GM12878 (cell line): ENCODE measurements around the gene NRP1. TPM values are rescaled to one million over a fixed set of nuclear protein-coding genes. Genes with fewer than 3 reads are reported as not detected.

ENCODE experiments used
- ATAC-seq: fragments of 200-7000 bp; cut with Tn5 transposase; 3 replicates; pipeline ENCODE4 v1.9.1; 2020; ENCODE audit warnings: mild to moderate bottlenecking, moderate library complexity
- BruUV-seq: library from RNA; stranded (reverse); fragments of 400-500 nt; replicated peaks from 2 replicates; lab custom pipeline; 2021; lab: Mats Ljungman, UMichigan
- CTCF ChIA-PET: fragments of 300-600 bp; sonication (Branson Sonifier 250); formaldehyde crosslinking; extraction: SDS; loops from one replicate; lab custom pipeline; 2021; ENCODE audit warnings: inconsistent platforms; lab: Yijun Ruan, JAX
- POLR2A ChIA-PET: fragments of 350-600 bp; formaldehyde crosslinking; extraction: SDS; loops from one replicate; lab custom pipeline; 2021; ENCODE audit warnings: inconsistent platforms; lab: Charles Lee
- RAD21 ChIA-PET: fragments of 300-600 bp; sonication (Branson Sonifier 250); formaldehyde crosslinking; loops from one replicate; lab custom pipeline; 2023; ENCODE audit warnings: antibody characterized with exemption; ENCODE audit not compliant: unreplicated experiment; lab: Charles Lee
- SMC1A ChIA-PET: fragments of 300-600 bp; sonication (Branson Sonifier 250); formaldehyde crosslinking; loops from one replicate; lab custom pipeline; 2023; ENCODE audit not compliant: unreplicated experiment, uncharacterized antibody; lab: Charles Lee
- DNase-seq: peaks from one replicate; pipeline ENCODE4 v3.0.0-alpha.2; 2011; ENCODE audit warnings: low read depth, low spot score
- FAIRE-seq: peaks from 3 replicates; lab custom pipeline; 2011; peaks lifted over from hg19 to GRCh38; lab: Jason Lieb, UNC
- H2AFZ ChIP-seq: 2 replicates; pipeline ENCODE4 v1.6.0; 2011; ENCODE audit warnings: low read depth, low read length, control low read depth; ENCODE audit not compliant: control insufficient read depth
- H3K27ac ChIP-seq: 2 replicates; pipeline ENCODE4 v1.5.1; 2011; ENCODE audit warnings: control low read depth; ENCODE audit not compliant: control insufficient read depth, insufficient read depth
- H3K27me3 ChIP-seq, 2 experiments: replicated peaks in 1 of 2; 2 replicates each; pipeline versions ENCODE4 v1.6.0 to v1.6.1; 2011; ENCODE audit warnings: low read length in 1 of 2; ENCODE audit not compliant: control insufficient read depth in 2 of 2, insufficient read depth in 2 of 2
- H3K36me3 ChIP-seq, 2 experiments: 2 replicates each; pipeline ENCODE4 v1.5.1; 2011; ENCODE audit warnings: low read length in 1 of 2; ENCODE audit not compliant: control insufficient read depth in 2 of 2, insufficient read depth in 2 of 2
- H3K4me1 ChIP-seq: 2 replicates; pipeline ENCODE4 v1.6.1; 2011; ENCODE audit warnings: mild to moderate bottlenecking, low read length, moderate library complexity, mixed read lengths; ENCODE audit not compliant: control insufficient read depth, insufficient read depth
- H3K4me2 ChIP-seq: 2 replicates; pipeline ENCODE4 v1.6.0; 2011; ENCODE audit warnings: control low read depth; ENCODE audit not compliant: control insufficient read depth, insufficient read depth
- H3K4me3 ChIP-seq: fragments of 200-600 bp; sonication (generic); 2 replicates; pipeline ENCODE4 v1.5.1; 2016
- H3K79me2 ChIP-seq: 2 replicates; pipeline ENCODE4 v1.6.0; 2011; ENCODE audit warnings: low read length; ENCODE audit not compliant: control insufficient read depth, insufficient read depth
- H3K9ac ChIP-seq: 2 replicates; pipeline ENCODE4 v1.8.0; 2011; ENCODE audit warnings: low read length, control low read depth, mixed read lengths; ENCODE audit not compliant: control insufficient read depth, insufficient read depth
- H3K9me3 ChIP-seq: replicated peaks from 3 replicates; pipeline ENCODE4 v1.5.1; 2011; ENCODE audit warnings: mild to moderate bottlenecking, low read length; ENCODE audit not compliant: control insufficient read depth, insufficient read depth
- H4K20me1 ChIP-seq: 2 replicates; pipeline ENCODE4 v1.6.0; 2011; ENCODE audit not compliant: control insufficient read depth, insufficient read depth
- CHD4 ChIP-seq: fragments of 200-600 bp; sonication (generic); IDR thresholded peaks from 2 replicates; pipeline ENCODE4 v1.6.1; 2016; ENCODE audit warnings: mild to moderate bottlenecking
- RB1 ChIP-seq: fragments of 450-650 bp; formaldehyde crosslinking; IDR thresholded peaks from 2 replicates; pipeline ENCODE4 v1.6.1; 2017; ENCODE audit warnings: mild to moderate bottlenecking, borderline replicate concordance
- ZNF207 ChIP-seq: fragments of 450-650 bp; IDR thresholded peaks from 2 replicates; pipeline ENCODE4 v1.6.1; 2014; ENCODE audit warnings: antibody characterized with exemption, mild to moderate bottlenecking, borderline replicate concordance
- WGBS: methylation state at CpG from one replicate; pipeline ENCODE4 v1.1.6; 2016; ENCODE audit warnings: low lambda C conversion rate; ENCODE audit not compliant: insufficient replicate concordance, insufficient coverage; ENCODE audit errors: missing lambda C conversion rate; 5-methylcytosine and 5-hydroxymethylcytosine counted together
- in situ Hi-C: fragments of 300-500 bp; cut with MboI; formaldehyde crosslinking; loops from 9 replicates; pipeline ENCODE4 v1.14.3; 2018; ENCODE audit warnings: mixed read lengths
- intact Hi-C: fragments of 100-400 bp; cut with micrococcal nuclease; formaldehyde crosslinking; loops from one replicate; pipeline ENCODE4 v1.14.2; 2022; ENCODE audit not compliant: unreplicated experiment
- polyA plus RNA-seq, 11 experiments: library from polyadenylated mRNA; depleted of rRNA in 4 of 11; unstranded in 6 of 11; stranded (reverse) in 5 of 11; fragments of >200 nt; fragmentation: Nextera tagmentation in 4 of 11; fragmentation: Illumina TruSeq in 1 of 11; extraction: Ambion mirVana in 4 of 11; extraction: Trizol in 1 of 11; gene quantifications; 1 replicate in 1 of 11; 2 replicates in 10 of 11; pipeline versions ENCODE4 v1.2.1 to v1.2.3, GENCODE V29; 2011 to 2016; ENCODE audit warnings: inconsistent platforms in 2 of 11, missing spikeins in 2 of 11, low read depth in 1 of 11
- total RNA-seq, 4 experiments: library from RNA; depleted of rRNA in 3 of 4; stranded (reverse); fragments of >200 nt in 3 of 4; fragmentation: Illumina TruSeq in 1 of 4; extraction: Trizol in 1 of 4; gene quantifications; 2 replicates each; pipeline versions ENCODE4 v1.2.1 to v1.2.3, GENCODE V29; 2013 to 2021
- TF ChIP-seq, protein P1 (sequence below): fragments of 450-650 bp; formaldehyde crosslinking; IDR thresholded peaks from 2 replicates; pipeline ENCODE4 v1.4.0; 2020; ENCODE audit warnings: mild to moderate bottlenecking, moderate library complexity

NRP1 gene
- total and polyA plus RNA-seq, 10 of the 15 experiments (the other 5 are each of a cell fraction or from before 2014, with no cell fraction given): 0.11 to 12.1 (median 0.52) TPM

- TF ChIP-seq, protein P1, sequence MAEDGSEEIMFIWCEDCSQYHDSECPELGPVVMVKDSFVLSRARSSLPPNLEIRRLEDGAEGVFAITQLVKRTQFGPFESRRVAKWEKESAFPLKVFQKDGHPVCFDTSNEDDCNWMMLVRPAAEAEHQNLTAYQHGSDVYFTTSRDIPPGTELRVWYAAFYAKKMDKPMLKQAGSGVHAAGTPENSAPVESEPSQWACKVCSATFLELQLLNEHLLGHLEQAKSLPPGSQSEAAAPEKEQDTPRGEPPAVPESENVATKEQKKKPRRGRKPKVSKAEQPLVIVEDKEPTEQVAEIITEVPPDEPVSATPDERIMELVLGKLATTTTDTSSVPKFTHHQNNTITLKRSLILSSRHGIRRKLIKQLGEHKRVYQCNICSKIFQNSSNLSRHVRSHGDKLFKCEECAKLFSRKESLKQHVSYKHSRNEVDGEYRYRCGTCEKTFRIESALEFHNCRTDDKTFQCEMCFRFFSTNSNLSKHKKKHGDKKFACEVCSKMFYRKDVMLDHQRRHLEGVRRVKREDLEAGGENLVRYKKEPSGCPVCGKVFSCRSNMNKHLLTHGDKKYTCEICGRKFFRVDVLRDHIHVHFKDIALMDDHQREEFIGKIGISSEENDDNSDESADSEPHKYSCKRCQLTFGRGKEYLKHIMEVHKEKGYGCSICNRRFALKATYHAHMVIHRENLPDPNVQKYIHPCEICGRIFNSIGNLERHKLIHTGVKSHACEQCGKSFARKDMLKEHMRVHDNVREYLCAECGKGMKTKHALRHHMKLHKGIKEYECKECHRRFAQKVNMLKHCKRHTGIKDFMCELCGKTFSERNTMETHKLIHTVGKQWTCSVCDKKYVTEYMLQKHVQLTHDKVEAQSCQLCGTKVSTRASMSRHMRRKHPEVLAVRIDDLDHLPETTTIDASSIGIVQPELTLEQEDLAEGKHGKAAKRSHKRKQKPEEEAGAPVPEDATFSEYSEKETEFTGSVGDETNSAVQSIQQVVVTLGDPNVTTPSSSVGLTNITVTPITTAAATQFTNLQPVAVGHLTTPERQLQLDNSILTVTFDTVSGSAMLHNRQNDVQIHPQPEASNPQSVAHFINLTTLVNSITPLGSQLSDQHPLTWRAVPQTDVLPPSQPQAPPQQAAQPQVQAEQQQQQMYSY (CRISPR knock-in tag): no peak
Measured at GRCh38 chr10:33320288-33320687, 14.2 kb downstream of the NRP1 start (continued).

GRCh38 chr10:33315891-33316290, 18.6 kb downstream of the NRP1 start:
- WGBS: 5% methylated on average over 4 of the region's 4 CpGs
- no peak overlapping the region for H3K4me3 ChIP-seq
- H3K27me3 ChIP-seq: no peaks in the 10 kb centered on the region; a peak in 2 of 4 replicates
- ATAC-seq: no peak
- TF ChIP-seq ZNF207: no peak
- no peak for TF ChIP-seq CHD4
- no peak for TF ChIP-seq RB1
- H3K27ac ChIP-seq: no peak overlapping the region
- no peak overlapping the region for H3K9ac ChIP-seq
- H3K36me3 ChIP-seq: no peaks in the 10 kb centered on the region
- no peak overlapping the region for H3K4me2 ChIP-seq
- intact Hi-C loops (no loop called here), in situ Hi-C loops (no loop called here)
- no peaks in the 10 kb centered on the region for H3K79me2 ChIP-seq
- H3K9me3 ChIP-seq: no peaks in the 10 kb centered on the region
- POLR2A ChIA-PET: interaction anchor here (0.5 kb wide), 1 partner anchor 810 kb away, joined by 3 read pairs; no protein-coding TSS in a partner anchor
- H3K4me1 ChIP-seq: no peaks in the 10 kb centered on the region
- BruUV-seq: no TSS peak
- FAIRE-seq: no peak
- H2AFZ ChIP-seq: no peak overlapping the region
- RAD21 ChIA-PET: no interaction called here
- H4K20me1 ChIP-seq: no peaks in the 10 kb centered on the region
- no peak for DNase-seq
- CTCF ChIA-PET: no interaction called here
- SMC1A ChIA-PET: no interaction called here
